ENCODE measurements around the gene RIBC2. TPM values are rescaled to one million over a fixed set of nuclear protein-coding genes. Genes with fewer than 3 reads are reported as not detected.

Gene RIBC2
- total RNA-seq, result 0.11 and 0.26 TPM in 2 replicates

GRCh38 chr22:45413368-45414211 is at the start of gene RIBC2, which contains the start of gene SMC1B:
Gene RIBC2 (plus strand): TSS chr22:45413693. CDS start chr22:45413887, 194 bp downstream.
Gene SMC1B (minus strand): TSS chr22:45413599. CDS start chr22:45413567, 32 bp downstream.

Other genes starting within 250 kb of the RIBC2 start
- gene NUP50, start 249.8 kb upstream of the RIBC2 start, total RNA-seq, result 43.9 and 58.8 TPM in 2 replicates
- 36.6 and 47.8 TPM in 2 replicates for gene KIAA0930, start 172.8 kb upstream of the RIBC2 start, total RNA-seq
- not detected in 2 replicates for gene UPK3A, start 128.7 kb upstream of the RIBC2 start, total RNA-seq
- gene FAM118A, start 103.8 kb upstream of the RIBC2 start, total RNA-seq, result 14.5 and 32.7 TPM in 2 replicates
- gene SMC1B, start 94 bp upstream of the RIBC2 start, total RNA-seq, result not detected in 2 replicates
- gene FBLN1, start 89.2 kb downstream of the RIBC2 start, total RNA-seq, result 0.09 and 0.22 TPM in 2 replicates